ENCODE results near the gene POLE2.

POLE2 gene

DNA sequence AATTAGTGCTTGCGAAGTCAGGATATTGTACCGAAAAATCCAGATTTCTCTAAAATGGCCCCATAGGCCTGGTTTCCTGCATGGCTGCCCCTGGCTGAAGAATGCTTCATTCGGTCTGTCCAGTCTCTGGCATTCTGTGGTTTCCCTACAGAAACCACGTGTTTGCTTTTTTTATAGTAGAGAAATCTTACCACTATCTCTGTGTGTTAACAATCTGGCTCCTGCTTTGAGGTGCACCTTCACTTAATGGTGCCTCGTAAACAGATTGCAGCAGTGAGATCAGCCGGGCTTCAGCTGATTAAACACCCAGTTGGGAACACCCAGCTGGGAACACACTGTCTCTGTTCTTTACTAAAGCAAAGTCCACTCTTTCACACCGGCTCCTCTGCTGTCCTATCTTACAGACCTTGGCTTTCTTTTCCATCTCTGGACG lies 46.3 kb downstream of the POLE2 start:
- H3K9me3 ChIP-seq (ENCODE audit: control insufficient read depth, low read length), result no peaks in the 10 kb centered on the region
- no peak overlapping the region for H3K4me3 ChIP-seq (ENCODE audit: low read depth, low read length)
- H3K27ac ChIP-seq, result no peak overlapping the region
- no peak overlapping the region for H2AFZ ChIP-seq
- peaks cover 3% of the 10 kb centered on the region for H3K4me1 ChIP-seq
- H3K36me3 ChIP-seq (ENCODE audit: control insufficient read depth, insufficient read depth, low read length), result no peaks in the 10 kb centered on the region
- H3K9ac ChIP-seq, result no peak overlapping the region
- no peak overlapping the region for H3K4me2 ChIP-seq (ENCODE audit: low read length)
- H3K79me2 ChIP-seq, result peaks cover 14% of the 10 kb centered on the region
- H3K27me3 ChIP-seq (ENCODE audit: control insufficient read depth, insufficient read depth, low read length), result no peaks in the 10 kb centered on the region
- TF ChIP-seq, protein P1, sequence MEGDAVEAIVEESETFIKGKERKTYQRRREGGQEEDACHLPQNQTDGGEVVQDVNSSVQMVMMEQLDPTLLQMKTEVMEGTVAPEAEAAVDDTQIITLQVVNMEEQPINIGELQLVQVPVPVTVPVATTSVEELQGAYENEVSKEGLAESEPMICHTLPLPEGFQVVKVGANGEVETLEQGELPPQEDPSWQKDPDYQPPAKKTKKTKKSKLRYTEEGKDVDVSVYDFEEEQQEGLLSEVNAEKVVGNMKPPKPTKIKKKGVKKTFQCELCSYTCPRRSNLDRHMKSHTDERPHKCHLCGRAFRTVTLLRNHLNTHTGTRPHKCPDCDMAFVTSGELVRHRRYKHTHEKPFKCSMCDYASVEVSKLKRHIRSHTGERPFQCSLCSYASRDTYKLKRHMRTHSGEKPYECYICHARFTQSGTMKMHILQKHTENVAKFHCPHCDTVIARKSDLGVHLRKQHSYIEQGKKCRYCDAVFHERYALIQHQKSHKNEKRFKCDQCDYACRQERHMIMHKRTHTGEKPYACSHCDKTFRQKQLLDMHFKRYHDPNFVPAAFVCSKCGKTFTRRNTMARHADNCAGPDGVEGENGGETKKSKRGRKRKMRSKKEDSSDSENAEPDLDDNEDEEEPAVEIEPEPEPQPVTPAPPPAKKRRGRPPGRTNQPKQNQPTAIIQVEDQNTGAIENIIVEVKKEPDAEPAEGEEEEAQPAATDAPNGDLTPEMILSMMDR (IDR thresholded peaks at IDR 0.05), result no peak

DNA sequence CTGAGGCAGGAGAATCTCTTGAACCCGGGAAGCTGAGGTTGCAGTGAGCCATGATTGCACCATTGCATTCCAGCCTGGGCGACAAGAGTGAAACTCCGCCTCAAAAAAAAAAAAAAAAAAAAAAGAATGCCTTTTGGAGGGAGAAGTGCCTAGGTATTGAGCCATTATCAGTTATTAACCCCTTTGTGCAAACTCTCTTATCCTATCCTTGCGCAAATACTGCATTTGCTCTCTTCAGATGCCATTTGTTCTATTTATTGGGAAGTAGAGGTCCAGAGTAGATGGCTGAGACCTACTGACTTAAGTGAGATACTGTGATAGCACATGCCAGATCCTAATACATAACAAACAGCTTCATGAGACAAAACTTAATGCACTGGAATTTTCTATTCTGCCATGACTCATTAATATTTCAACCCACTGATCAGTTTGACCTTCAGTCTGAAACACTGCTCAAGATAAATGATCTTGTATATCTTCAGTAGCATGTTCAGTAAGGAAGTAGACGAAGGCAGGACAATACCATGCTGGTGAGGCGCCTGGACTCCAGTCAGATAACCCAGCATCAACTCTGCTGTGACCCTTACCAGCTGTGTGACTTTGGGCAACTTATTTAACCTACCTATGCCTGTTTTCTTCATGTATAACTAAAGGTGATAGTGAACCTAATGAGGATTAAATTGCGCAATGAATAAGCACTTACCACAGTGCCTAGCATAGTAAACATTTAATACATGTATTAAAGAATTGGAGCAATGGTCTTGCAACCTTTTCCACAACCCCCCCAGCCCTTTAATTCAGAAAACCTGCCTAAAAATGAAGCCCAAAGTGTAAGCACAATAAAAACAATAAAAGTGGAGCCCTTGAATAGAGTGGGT lies 47.2 kb downstream of the POLE2 start:
- H3K9me3 ChIP-seq (ENCODE audit: control insufficient read depth, low read length), result no peaks in the 10 kb centered on the region
- no peak overlapping the region for H3K9ac ChIP-seq
- no peak overlapping the region for H2AFZ ChIP-seq
- H3K36me3 ChIP-seq (ENCODE audit: control insufficient read depth, insufficient read depth, low read length), result no peaks in the 10 kb centered on the region
- H3K79me2 ChIP-seq, result peaks cover 14% of the 10 kb centered on the region
- H3K4me1 ChIP-seq, result peaks cover 3% of the 10 kb centered on the region
- TF ChIP-seq, protein P1 (IDR thresholded peaks at IDR 0.05), result no peak
- H3K27me3 ChIP-seq (ENCODE audit: control insufficient read depth, insufficient read depth, low read length), result no peaks in the 10 kb centered on the region
- H3K4me3 ChIP-seq (ENCODE audit: low read depth, low read length), result no peak overlapping the region
- H3K4me2 ChIP-seq (ENCODE audit: low read length), result no peak overlapping the region
- H3K27ac ChIP-seq, result no peak overlapping the region

DNA sequence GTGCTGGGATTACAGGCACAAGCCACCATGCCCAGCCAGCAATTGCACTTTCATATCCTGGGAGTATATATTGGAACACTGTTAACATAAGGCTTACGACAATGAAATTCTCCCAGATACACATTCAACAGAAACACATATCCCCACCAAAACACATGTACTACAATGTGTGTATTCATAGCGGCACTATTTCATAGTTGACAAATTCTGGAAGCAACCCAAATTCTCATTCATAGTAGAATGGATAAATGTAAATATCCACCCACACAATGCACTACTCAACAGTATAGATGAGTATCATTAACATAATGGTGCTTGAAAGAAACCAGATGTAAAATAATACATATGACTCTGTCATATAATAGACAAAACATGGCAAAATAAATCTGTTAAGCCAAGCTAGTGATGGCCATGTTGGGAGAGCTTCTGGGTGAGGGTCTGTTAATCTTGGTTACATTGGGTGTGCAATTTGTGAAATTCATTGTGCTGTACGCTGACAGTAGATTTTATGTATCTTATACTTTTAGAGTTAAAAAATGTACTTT lies 50.4 kb downstream of the POLE2 start:
- H3K4me3 ChIP-seq (ENCODE audit: low read depth, low read length), result no peak overlapping the region
- no peak overlapping the region for H3K27ac ChIP-seq
- no peaks in the 10 kb centered on the region for H3K27me3 ChIP-seq (ENCODE audit: control insufficient read depth, insufficient read depth, low read length)
- H3K9ac ChIP-seq, result no peak overlapping the region
- no peak overlapping the region for H3K4me2 ChIP-seq (ENCODE audit: low read length)
- peaks cover 3% of the 10 kb centered on the region for H3K4me1 ChIP-seq
- H3K79me2 ChIP-seq, result peaks cover 14% of the 10 kb centered on the region
- TF ChIP-seq, protein P1 (IDR thresholded peaks at IDR 0.05), result no peak
- H3K36me3 ChIP-seq (ENCODE audit: control insufficient read depth, insufficient read depth, low read length), result no peaks in the 10 kb centered on the region
- no peak overlapping the region for H2AFZ ChIP-seq
- H3K9me3 ChIP-seq (ENCODE audit: control insufficient read depth, low read length), result no peaks in the 10 kb centered on the region

DNA sequence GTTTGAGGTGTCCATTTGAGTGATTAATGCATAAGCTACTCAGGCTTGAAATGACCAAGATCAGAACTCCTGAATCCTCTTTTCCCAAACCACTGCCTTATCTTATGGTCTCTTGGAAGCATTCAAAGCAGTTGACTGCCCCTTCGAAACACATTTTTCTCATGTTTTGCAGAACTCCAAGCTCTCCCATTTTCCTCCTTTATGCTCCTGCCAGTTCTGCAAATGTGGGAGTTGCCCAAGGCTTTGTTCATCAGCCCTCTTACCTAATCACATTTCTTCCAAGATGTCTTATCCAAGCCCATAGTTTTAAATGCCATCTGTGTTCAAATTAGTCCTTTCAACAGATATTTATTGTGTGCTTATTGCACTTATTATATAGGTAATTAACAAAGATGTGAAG lies 51.1 kb downstream of the POLE2 start:
- Histone ChIP-seq H3K4me3 (ENCODE audit: low read depth, low read length) (no peak overlapping the region), H3K9me3 (ENCODE audit: control insufficient read depth, low read length) (no peaks in the 10 kb centered on the region), H3K9ac (no peak overlapping the region), H3K36me3 (ENCODE audit: control insufficient read depth, insufficient read depth, low read length) (no peaks in the 10 kb centered on the region), H3K27me3 (ENCODE audit: control insufficient read depth, insufficient read depth, low read length) (no peaks in the 10 kb centered on the region), H3K4me1 (no peaks in the 10 kb centered on the region), H2AFZ (no peak overlapping the region), H3K27ac (no peak overlapping the region), H3K79me2 (peaks cover 14% of the 10 kb centered on the region), H3K4me2 (ENCODE audit: low read length) (no peak overlapping the region)
- TF ChIP-seq, protein P1 (IDR thresholded peaks at IDR 0.05), result no peak
